Thyroid gland (tissue), 4 donors: Measurements from ENCODE around the gene PHLDB1. TPM values are rescaled to one million over a fixed set of nuclear protein-coding genes. Genes with fewer than 3 reads are reported as not detected.

Experiments used
- DNase-seq, 2 donors: peaks; one replicate each; pipeline ENCODE4 v3.0.0-alpha.2; 2019
- H3K27ac ChIP-seq, 3 donors: fragments of 200-600 bp; sonication (generic); 1 replicate in 2 of 3; 2 replicates in 1 of 3; pipeline ENCODE4 v1.5.1; 2016 to 2019; ENCODE audit warnings: mild to moderate bottlenecking in 1 of 3, moderate library complexity in 1 of 3
- H3K27me3 ChIP-seq: fragments of 200-600 bp; sonication (generic); one replicate; pipeline ENCODE4 v1.5.1; 2019
- H3K36me3 ChIP-seq, 2 donors: fragments of 200-600 bp; sonication (generic); one replicate each; pipeline ENCODE4 v1.5.1; 2016 to 2019
- H3K4me1 ChIP-seq, 2 donors: fragments of 200-600 bp; sonication (generic); one replicate each; pipeline ENCODE4 v1.5.1; 2017 to 2019
- H3K4me3 ChIP-seq, 3 donors: fragments of 200-600 bp; sonication (generic); replicated peaks in 1 of 3; 1 replicate in 2 of 3; 2 replicates in 1 of 3; pipeline ENCODE4 v1.5.1; 2016; ENCODE audit warnings: mild to moderate bottlenecking in 1 of 3
- H3K9me3 ChIP-seq: fragments of 200-600 bp; sonication (generic); one replicate; pipeline ENCODE4 v1.5.1; 2017
- POLR2A ChIP-seq, 2 donors: fragments of 450-650 bp; IDR thresholded peaks; one replicate each; pipeline ENCODE4 v1.6.1; 2017; ENCODE audit warnings: antibody characterized with exemption in 2 of 2, mild to moderate bottlenecking in 2 of 2, moderate library complexity in 1 of 2
- WGBS, 2 donors: methylation state at CpG; one replicate each; pipeline ENCODE4 v1.1.5; 2017; 5-methylcytosine and 5-hydroxymethylcytosine counted together
- intact Hi-C: fragments of 100-400 bp; cut with DNase I; formaldehyde crosslinking; loops from one replicate; pipeline ENCODE4 v1.15.1; 2023
- total RNA-seq, 4 donors: library from RNA; depleted of rRNA; stranded (reverse); fragments of >200 nt; gene quantifications; one replicate each; pipeline ENCODE4 v1.2.3, GENCODE V29; 2016
- TF ChIP-seq, protein P1 (sequence below), 6 experiments: fragments of 200-600 bp in 3 of 6; fragments of 450-650 bp in 3 of 6; sonication (generic) in 3 of 6; IDR thresholded peaks; one replicate each; pipeline ENCODE4 v1.5.1; 2016 to 2019; ENCODE audit warnings: antibody characterized with exemption in 6 of 6, mild to moderate bottlenecking in 2 of 6, inconsistent platforms in 1 of 6, moderate library complexity in 1 of 6

The PHLDB1 gene
- total RNA-seq, 4 donors from 2014 or later, result 73.2 to 158 (median 120) TPM

DNA sequence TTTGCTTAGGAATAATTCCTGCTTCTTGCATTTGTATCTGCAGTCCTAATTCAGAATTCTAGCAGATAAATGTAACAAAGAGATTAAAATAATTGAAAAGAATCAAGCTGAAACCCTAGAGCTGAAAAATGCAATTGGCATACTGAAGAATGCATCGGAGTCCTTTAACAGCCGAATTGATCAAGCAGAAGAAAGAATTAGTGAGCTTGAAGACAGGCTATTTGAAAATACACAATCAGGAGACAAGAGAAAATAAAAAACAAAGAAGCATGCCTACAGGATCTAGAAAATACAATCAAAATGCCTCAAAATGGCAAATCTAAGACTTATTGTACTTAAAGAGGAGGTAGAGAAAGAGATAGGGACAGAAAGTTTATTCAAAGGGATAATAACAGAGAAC lies 63.8 kb downstream of the PHLDB1 start:
- no peaks in the 10 kb centered on the region for H3K27me3 ChIP-seq
- H3K4me3 ChIP-seq, result no peak overlapping the region
- H3K9me3 ChIP-seq, result no peaks in the 10 kb centered on the region
- no peaks in the 10 kb centered on the region for H3K36me3 ChIP-seq
- WGBS, 2 donors, result 91 to 94% methylated on average over 2 of the region's 2 CpGs
- intact Hi-C loops, result no loop called here
- H3K4me1 ChIP-seq, result no peaks in the 10 kb centered on the region
- DNase-seq, result no peak
- H3K27ac ChIP-seq, result no peak overlapping the region
- no peak for TF ChIP-seq POLR2A (IDR thresholded peaks at IDR 0.05)
- TF ChIP-seq, protein P1, sequence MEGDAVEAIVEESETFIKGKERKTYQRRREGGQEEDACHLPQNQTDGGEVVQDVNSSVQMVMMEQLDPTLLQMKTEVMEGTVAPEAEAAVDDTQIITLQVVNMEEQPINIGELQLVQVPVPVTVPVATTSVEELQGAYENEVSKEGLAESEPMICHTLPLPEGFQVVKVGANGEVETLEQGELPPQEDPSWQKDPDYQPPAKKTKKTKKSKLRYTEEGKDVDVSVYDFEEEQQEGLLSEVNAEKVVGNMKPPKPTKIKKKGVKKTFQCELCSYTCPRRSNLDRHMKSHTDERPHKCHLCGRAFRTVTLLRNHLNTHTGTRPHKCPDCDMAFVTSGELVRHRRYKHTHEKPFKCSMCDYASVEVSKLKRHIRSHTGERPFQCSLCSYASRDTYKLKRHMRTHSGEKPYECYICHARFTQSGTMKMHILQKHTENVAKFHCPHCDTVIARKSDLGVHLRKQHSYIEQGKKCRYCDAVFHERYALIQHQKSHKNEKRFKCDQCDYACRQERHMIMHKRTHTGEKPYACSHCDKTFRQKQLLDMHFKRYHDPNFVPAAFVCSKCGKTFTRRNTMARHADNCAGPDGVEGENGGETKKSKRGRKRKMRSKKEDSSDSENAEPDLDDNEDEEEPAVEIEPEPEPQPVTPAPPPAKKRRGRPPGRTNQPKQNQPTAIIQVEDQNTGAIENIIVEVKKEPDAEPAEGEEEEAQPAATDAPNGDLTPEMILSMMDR (IDR thresholded peaks at IDR 0.05), result no peak

GRCh38 chr11:118672846-118673245 lies 65.4 kb downstream of the PHLDB1 start:
- H3K27me3 ChIP-seq, result no peaks in the 10 kb centered on the region
- DNase-seq, result no peak
- intact Hi-C loops, result no loop called here
- TF ChIP-seq, protein P1 (IDR thresholded peaks at IDR 0.05), result no peak
- TF ChIP-seq POLR2A (IDR thresholded peaks at IDR 0.05), result no peak
- WGBS, 2 donors, result 55 to 59% methylated on average over 1 of the region's 1 CpG
- no peak overlapping the region for H3K4me3 ChIP-seq
- no peaks in the 10 kb centered on the region for H3K9me3 ChIP-seq
- no peaks in the 10 kb centered on the region for H3K4me1 ChIP-seq
- H3K36me3 ChIP-seq, result no peaks in the 10 kb centered on the region
- H3K27ac ChIP-seq, result no peak overlapping the region

- TF ChIP-seq, protein P1 (IDR thresholded peaks at IDR 0.05), result no peak
- TF ChIP-seq POLR2A (IDR thresholded peaks at IDR 0.05), result no peak
Measured at GRCh38 chr11:118673361-118674081, 66.1 kb downstream of the PHLDB1 start.

DNA sequence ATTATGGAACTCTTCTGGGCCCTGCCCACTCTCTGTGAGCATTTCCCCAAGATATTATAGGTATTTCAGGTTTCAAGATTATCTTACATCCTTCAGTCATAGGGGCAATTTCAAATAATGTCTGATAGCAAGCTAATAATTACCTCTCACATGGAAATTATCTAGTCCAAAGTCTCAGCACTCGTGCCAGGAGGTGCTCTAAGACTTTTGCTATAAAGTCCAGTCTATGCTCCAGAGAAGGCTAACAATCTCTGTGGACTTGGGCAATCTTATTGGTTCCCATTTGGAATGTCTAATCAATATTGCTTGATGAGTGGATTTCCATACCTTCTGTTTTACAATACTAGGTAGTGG lies 66.6 kb downstream of the PHLDB1 start:
- Histone ChIP-seq H3K9me3 (no peaks in the 10 kb centered on the region), H3K27me3 (no peaks in the 10 kb centered on the region), H3K27ac (no peak overlapping the region), H3K36me3 (no peaks in the 10 kb centered on the region), H3K4me1 (peaks cover 0 to 4% of the 10 kb centered on the region in 2 donors), H3K4me3 (no peak overlapping the region)
- WGBS, 2 donors, result 91% methylated on average over 1 of the region's 1 CpG
- no peak for DNase-seq
- TF ChIP-seq POLR2A (IDR thresholded peaks at IDR 0.05), result no peak
- TF ChIP-seq, protein P1 (IDR thresholded peaks at IDR 0.05), result no peak
- intact Hi-C loops, result no loop called here

More at GRCh38 chr11:118673361-118674081, 66.1 kb downstream of the PHLDB1 start:
- Histone ChIP-seq H3K4me3 (no peak overlapping the region), H3K9me3 (no peaks in the 10 kb centered on the region), H3K27ac (no peak overlapping the region), H3K36me3 (no peaks in the 10 kb centered on the region), H3K27me3 (no peaks in the 10 kb centered on the region), H3K4me1 (no peaks in the 10 kb centered on the region)
- DNase-seq, result no peak
- intact Hi-C loops, result no loop called here
- WGBS, 2 donors, result 83 to 85% methylated on average over 6 of the region's 6 CpGs

DNA sequence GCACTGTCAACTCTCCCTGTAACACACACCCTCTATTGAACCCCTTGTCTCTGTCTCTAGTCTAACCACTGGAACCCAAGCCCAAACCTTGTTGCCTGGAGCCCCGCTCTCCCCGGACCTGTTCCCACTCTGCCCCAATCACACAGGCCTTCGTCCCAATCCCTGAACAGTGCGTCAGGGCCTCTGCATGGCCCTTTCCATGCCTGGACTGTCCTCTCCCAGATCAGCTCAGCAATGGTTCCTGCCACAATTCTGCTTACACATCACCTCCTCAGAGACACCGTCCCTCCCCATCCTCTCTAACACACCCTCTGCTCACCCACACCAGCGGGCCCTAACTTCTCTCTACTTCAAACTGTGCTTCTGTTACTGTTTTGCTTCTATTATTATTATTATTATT lies 70.6 kb downstream of the PHLDB1 start:
- Histone ChIP-seq H3K9me3 (no peaks in the 10 kb centered on the region), H3K4me3 (no peak overlapping the region), H3K27ac (no peak overlapping the region), H3K36me3 (no peaks in the 10 kb centered on the region), H3K4me1 (peaks cover 3 to 11% of the 10 kb centered on the region in 2 donors), H3K27me3 (no peaks in the 10 kb centered on the region)
- TF ChIP-seq, protein P1 (IDR thresholded peaks at IDR 0.05), result no peak
- TF ChIP-seq POLR2A (IDR thresholded peaks at IDR 0.05), result no peak
- intact Hi-C loops, result no loop called here
- WGBS, 2 donors, result 95 to 96% methylated on average over 6 of the region's 6 CpGs
- DNase-seq, result no peak
